HG02981 (cell line): ENCODE data around the gene YBEY.

ENCODE experiments used
- ATAC-seq: cut with Tn5 transposase; IDR thresholded peaks from one replicate; pipeline ENCODE4 v1.9.1; 2021; ENCODE audit warnings: mild to moderate bottlenecking, moderate library complexity; ENCODE audit not compliant: unreplicated experiment

The YBEY gene

DNA sequence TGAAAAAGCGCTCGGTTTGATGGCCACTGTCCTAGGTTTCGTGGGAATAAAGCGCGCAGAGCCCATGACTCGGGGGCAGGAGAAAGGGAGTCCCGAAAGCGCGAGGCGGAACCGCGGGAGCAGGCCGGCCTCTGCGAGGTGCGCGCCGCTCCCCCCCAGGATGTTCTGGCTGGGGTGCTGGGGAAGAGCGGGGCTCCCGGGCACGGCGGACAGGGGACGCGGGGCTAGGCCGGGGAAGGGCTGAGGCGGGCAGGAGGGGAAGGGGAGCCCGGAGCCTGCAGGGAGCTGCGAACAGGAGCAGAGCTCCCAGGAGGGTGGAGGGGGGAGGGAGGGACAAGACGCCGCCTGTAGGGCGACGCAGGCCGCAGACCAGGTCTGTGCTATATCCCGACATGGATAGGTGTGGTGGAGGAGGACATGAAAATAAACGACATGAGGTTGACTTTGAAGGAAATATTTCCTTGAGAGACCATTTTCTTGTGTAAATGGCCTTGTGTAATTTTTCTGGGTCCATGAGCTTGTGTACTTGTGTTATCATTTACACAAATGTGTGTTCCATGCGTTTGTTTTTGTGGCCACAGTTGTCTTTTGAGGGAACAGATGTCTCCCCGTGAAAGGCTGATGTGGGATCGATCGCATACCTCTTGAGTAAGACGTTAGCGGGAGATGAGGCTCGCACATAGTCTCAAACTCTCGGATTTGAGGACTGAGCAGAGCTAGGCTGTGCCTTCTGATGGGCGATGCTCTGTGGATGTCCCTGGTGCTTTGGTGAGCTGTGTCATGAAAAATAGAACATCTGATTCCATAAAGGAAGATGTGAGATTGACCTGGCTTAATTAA, 39.2 kb downstream of the YBEY start:
- no peak for ATAC-seq

DNA sequence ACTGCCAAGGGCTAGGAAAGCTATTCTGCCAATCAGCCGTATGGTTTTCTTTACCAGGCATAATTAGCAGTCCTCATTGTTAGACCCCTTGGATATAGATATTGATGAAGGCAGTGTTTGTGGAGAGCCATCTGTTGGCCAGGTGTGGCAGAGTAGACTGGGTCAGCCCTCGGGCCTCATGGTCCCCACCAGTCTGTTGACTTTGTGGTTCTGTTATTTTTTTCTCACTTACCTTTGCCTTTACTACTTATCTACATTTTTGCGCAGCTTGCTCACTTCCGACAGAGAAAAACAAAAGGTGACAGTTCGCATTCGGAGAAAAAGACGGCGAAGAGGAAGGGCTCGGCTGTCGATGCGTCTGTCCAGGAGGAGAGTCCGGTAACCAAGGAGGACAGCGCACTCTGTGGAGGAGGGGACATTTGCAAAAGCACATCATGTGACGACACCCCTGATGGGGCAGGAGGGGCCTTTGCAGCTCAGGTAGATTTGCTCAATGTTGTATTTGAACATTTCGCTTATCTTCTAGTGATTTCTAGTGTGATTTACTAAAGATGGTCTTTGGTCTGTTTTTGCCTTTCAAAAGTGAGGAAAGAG, 40.1 kb downstream of the YBEY start:
- ATAC-seq, result no peak

DNA sequence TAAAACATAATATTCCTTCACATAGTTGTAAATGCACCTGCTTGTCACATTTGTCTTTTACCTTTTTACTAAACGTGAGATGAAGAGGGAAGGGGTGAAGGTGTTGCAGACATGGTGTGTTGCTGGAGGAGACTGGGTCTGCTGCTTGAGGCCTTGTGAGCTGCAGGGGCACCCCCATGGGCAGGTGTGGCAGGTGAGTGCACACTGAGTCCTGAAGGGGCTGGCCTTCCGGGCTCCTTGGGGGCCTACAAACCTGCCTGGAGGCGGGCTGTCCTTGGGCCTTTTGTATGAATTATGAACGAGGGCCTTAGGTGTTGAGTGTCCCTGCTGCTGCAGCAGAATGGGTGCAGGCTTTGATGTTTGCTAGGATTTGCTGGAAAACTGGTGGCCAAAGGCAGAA, 41.6 kb downstream of the YBEY start:
- no peak for ATAC-seq

DNA sequence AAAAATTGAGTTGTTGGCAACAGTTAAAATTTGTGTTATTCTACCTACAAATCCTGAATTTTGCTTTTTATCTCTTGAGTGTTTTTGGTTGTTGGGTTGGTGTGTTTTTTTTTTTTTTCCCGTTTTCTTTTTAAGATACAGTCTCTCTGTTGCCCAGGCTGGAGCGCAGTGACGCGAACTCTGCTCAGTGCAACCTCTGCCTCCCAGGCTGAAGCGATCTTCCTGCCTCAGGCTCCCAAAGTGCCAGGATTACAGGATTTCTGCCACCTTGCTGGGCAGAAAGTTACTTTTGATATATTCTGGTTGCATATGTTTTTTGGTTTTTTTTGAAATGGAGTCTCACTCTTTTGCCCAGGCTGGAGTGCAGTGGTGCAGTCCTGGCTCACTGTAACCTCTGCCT, 42.0 kb downstream of the YBEY start:
- no peak for ATAC-seq

DNA sequence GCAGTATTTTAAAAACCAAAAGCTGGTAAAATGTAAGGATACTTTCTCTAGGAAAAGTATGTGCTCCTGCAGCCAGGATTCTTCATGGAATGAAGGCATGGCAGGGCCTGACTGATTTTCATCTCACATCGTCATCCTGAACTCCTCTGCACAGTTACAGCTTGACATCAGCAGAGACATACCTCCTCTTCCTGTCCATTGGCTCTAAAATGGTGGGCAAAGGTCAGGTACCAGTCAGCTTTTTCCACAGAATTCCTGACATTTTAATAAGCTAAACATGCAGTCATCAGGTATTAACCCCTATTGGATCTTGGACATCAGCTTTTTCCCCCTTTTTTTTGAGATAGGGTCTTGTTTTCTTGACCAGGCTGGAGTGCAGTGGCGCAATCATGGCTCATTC, 43.7 kb downstream of the YBEY start:
- no peak for ATAC-seq

DNA sequence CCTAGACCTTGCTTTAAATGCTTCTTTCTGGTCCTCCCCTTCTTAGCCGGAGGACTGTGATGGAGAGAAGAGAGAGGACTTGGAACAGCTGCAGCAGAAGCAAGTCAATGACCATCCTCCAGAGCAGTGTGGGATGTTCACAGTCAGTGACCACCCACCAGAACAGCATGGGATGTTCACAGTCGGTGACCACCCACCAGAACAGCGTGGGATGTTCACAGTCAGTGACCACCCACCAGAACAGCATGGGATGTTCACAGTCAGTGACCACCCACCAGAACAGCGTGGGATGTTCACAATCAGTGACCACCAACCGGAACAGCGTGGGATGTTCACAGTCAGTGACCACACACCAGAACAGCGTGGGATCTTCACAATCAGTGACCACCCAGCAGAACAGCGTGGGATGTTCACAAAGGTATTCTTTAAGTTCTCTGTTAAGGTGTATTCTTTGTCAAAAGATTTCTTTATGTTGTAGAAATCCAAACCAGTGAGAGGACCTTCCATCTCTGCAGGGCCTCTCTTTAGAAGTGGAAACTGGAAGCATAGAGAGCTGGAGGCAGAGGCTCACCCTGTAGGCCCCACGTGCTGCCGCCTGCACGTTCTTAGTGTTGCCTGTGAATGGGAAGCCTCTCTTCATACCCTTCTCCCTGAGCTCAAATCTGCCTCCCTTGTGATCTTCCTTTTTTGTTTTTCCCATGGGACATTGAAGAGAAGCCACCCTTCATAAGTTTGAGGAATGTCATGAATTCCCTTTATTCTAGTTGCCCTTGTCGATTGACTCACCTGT, 48.4 kb downstream of the YBEY start:
- ATAC-seq, result no peak

DNA sequence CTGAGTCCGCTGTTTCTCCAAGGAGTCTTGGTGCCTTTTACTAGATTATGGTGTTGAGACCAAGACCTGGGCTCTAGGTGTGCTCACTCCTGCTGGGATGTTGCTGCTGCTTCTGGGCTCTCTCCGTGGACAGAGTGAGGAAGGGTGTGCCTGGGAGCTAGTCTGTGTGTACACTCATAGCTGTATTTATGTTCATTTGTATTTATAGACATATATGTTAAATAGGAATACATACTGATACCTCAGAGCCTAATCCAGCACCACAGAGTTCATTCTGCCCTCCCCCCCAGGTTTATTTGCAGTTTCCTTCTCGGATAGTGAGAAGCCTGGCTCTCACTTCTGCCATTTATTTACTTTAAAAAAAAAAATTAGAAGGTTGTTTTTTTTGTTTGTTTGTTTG, 50.5 kb downstream of the YBEY start:
- ATAC-seq, result no peak

DNA sequence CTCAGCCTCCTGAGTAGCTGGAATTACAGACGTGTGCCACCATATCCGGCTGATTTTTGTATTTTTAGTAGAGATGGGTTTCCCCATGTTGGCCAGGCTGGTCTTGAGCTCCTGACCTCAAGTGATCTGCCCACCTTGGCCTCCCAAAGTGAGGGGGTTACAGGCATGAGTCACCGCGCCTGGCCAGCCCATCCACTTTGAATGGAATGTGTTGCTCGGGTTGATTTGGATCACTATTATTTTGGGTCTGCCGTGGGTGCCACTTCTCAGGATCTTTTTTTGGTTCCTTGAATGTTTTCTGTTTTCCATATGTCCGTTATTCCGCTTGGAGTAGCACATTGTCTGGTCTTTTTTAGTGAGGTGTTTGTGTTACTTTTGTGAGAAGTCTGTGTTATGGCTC, 54.9 kb downstream of the YBEY start:
- ATAC-seq, result no peak

DNA sequence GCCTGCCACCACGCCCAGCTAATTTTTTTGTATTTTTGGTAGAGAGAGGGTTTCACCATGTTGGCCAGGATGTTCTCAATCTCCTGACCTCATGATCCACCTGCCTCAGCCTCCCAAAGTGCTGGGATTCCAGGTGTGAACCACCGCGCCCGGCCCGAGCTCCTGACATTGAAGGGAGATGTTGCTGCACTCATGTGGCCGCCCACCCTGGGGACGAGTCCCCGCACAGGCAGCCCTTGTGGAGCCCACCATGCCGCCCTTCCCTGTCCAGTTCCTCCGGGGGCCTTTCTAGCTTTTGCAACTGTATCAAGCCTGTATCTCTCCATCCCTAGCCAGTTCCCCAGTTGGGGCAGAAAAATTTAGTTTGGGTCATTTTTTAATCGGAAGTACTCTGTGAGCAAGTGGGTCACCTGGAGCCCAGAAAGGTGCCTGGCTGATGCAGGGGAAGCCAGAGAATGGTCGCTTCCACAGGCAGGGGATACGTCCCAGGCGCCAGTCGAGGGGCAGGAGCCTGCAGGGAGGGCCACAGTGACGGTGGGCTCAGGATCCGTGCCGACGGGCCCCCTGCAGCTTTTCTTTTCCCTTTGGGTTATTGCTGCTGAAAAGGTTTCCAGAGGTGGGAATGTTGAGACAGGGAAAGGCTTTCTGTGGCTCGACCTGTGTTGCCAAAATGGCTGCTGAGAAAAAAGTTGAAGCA, 58.2 kb downstream of the YBEY start:
- ATAC-seq, result no peak

DNA sequence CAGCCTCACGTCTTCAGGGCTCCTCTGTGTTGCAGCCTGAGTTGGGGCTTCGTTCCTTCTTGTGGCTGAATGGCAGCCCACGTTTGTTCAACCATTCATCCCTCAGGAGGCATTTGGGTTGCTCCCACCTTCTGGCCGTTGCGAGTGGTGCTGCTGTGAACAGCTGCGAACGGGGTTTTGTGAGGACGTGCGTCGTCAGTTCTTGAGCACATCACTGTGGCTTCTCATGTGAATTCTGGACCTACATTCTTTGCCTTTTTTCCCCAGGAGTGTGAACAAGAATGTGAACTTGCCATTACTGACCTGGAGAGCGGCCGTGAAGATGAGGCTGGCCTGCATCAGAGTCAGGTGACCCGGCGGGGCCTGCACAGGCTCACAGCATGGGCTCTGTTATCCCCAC, 59.7 kb downstream of the YBEY start:
- ATAC-seq, result no peak

DNA sequence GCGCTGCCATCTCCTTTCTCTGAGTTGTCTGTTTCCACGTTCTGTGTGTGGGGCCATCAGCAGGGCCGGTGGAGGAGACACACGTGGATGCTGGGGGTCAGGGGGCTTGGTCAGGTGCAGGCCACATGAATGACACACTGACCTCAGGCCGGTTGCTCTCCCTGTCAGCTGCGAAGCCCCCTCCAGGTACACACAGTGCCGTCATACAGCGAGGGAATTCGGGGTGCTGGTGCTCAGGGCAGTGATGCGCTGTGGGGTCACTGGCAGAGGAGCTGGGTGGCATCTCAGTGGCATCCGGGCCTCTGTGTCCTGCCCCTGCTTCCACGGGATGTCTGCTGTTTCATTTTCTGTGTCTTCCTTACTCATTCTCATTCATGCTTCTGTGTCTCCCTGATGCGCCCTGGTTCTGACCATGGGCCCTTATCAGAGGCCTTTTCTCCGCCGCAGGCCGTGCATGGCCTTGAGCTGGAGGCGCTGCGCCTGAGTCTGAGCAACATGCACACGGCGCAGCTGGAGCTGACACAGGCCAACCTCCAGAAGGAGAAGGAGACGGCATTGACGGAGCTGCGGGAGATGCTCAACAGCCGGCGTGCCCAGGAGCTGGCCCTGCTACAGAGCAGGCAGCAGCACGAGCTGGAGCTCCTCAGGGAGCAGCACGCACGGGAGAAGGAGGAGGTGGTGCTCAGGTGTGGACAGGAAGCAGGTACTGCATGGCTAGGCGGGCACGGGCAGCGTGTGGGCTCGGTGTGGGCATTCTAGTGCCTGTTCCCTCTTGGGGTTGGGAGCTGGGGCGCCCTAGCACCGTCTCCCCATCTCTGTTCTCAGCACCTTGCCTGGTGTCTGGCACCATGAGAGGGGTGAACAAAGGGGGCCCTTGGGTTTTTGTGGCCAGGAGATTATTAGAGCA, 60.4 kb downstream of the YBEY start:
- ATAC-seq, result no peak

DNA sequence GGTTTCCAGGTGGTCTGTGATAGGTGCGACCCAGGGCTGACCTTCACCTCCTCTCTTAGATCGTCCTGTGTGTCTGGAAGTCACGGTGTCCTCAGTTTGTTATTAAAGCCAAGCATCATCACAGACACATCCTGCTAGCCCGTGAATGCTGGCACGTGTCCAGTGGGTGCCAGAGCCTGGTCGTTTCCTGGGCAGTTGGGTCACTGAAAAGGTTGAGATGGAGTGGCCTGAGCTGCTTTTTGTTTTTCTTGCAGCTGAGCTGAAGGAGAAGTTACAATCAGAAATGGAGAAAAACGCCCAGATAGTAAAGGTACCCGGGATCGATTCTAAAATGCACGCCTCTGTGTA, 61.0 kb downstream of the YBEY start:
- ATAC-seq, result no peak
